D341Med (cell line): ENCODE measurements around the gene VPS16.
"Not testable (repeated sequence)": the region's sequence is repeated elsewhere in the genome, so short reads cannot be mapped to it uniquely, and the experiment has no call there.

ENCODE experiments used
- DNase-seq: peaks from one replicate; pipeline ENCODE4 v3.0.0; 2012; ENCODE audit warnings: low spot score

Gene VPS16

GRCh38 chr20:2807019-2807418 lies 33.5 kb upstream of the VPS16 start:
- no peak for DNase-seq

- not testable (repeated sequence) for DNase-seq
These were observed 32.6 kb upstream of the VPS16 start for GRCh38 chr20:2807929-2808328.

- DNase-seq = no peak
These were observed 30.9 kb upstream of the VPS16 start for GRCh38 chr20:2809690-2810089.

- no peak for DNase-seq
These were observed 28.4 kb upstream of the VPS16 start for GRCh38 chr20:2812189-2812588.

- DNase-seq = no peak
These were observed 26.5 kb upstream of the VPS16 start for GRCh38 chr20:2814076-2814475.

GRCh38 chr20:2814587-2815051 lies 25.9 kb upstream of the VPS16 start, which contains the start of gene C20orf141:
Gene C20orf141, plus strand, starts transcription at chr20:2814987. Its CDS starts 198 bp downstream, at chr20:2815185.
- DNase-seq = no peak

- DNase-seq = no peak
These were observed 25.2 kb upstream of the VPS16 start for GRCh38 chr20:2815242-2815900.

- DNase-seq = no peak
These were observed 24.4 kb upstream of the VPS16 start, which contains the start of gene TMEM239 for GRCh38 chr20:2816030-2816582. Gene TMEM239, plus strand, starts transcription at chr20:2816364. Its CDS starts 191 bp downstream, at chr20:2816555.

GRCh38 chr20:2816583-2817340 lies 23.8 kb upstream of the VPS16 start:
- no peak for DNase-seq

- no peak for DNase-seq
These were observed 23.2 kb upstream of the VPS16 start for GRCh38 chr20:2817341-2817726.

- DNase-seq = no peak
These were observed 22.5 kb upstream of the VPS16 start for GRCh38 chr20:2817891-2818595.

- DNase-seq = no peak
These were observed 20.3 kb upstream of the VPS16 start for GRCh38 chr20:2820084-2820895.

GRCh38 chr20:2820896-2821869 lies 19.4 kb upstream of the VPS16 start:
- no peak for DNase-seq

- DNase-seq = no peak
These were observed 18.5 kb upstream of the VPS16 start for GRCh38 chr20:2822073-2822472.

GRCh38 chr20:2825761-2826160 lies 14.8 kb upstream of the VPS16 start:
- DNase-seq = no peak

- DNase-seq = no peak
These were observed 13.9 kb upstream of the VPS16 start for GRCh38 chr20:2826655-2827054.

- DNase-seq = no peak
These were observed 11.2 kb upstream of the VPS16 start for GRCh38 chr20:2829376-2829775.

GRCh38 chr20:2831206-2831605 lies 9.3 kb upstream of the VPS16 start:
- not testable (repeated sequence) for DNase-seq

GRCh38 chr20:2833761-2834160 lies 6.8 kb upstream of the VPS16 start:
- DNase-seq = no peak

- DNase-seq = no peak
These were observed 6.0 kb upstream of the VPS16 start for GRCh38 chr20:2834401-2835110.
